Karpas-422 (cell line): ENCODE results near the gene COL9A1. TPM values are rescaled to one million over a fixed set of nuclear protein-coding genes. Genes with fewer than 3 reads are reported as not detected.

Experiments
- DNase-seq: peaks from one replicate; pipeline ENCODE4 v3.0.0-alpha.2; 2015
- H2AFZ ChIP-seq: fragments of 200-600 bp; sonication (generic); 2 replicates; pipeline ENCODE4 v1.6.1; 2014; ENCODE audit warnings: antibody characterized with exemption, low read length, mixed read lengths
- H3K27ac ChIP-seq: fragments of 200-600 bp; sonication (generic); 2 replicates; pipeline ENCODE4 v1.5.1; 2014; ENCODE audit warnings: mild to moderate bottlenecking, low read length, moderate library complexity
- H3K27me3 ChIP-seq: fragments of 200-600 bp; sonication (generic); 2 replicates; pipeline ENCODE4 v1.6.1; 2014; ENCODE audit warnings: low read length, mixed read lengths
- H3K36me3 ChIP-seq: fragments of 200-600 bp; sonication (generic); 2 replicates; pipeline ENCODE4 v1.6.1; 2014; ENCODE audit warnings: low read length, mixed read lengths; ENCODE audit not compliant: insufficient read depth
- H3K4me1 ChIP-seq: fragments of 200-600 bp; sonication (generic); 2 replicates; pipeline ENCODE4 v1.6.1; 2014; ENCODE audit warnings: mild to moderate bottlenecking, low read length, mixed read lengths
- H3K4me2 ChIP-seq: fragments of 200-600 bp; sonication (generic); 2 replicates; pipeline ENCODE4 v1.6.1; 2014; ENCODE audit warnings: low read length, low read depth, mild to moderate bottlenecking; ENCODE audit not compliant: poor library complexity, severe bottlenecking
- H3K4me3 ChIP-seq: fragments of 200-600 bp; sonication (generic); 2 replicates; pipeline ENCODE4 v1.5.1; 2014; ENCODE audit warnings: mild to moderate bottlenecking, antibody characterized with exemption, low read length, mixed read lengths
- H3K79me2 ChIP-seq: fragments of 200-600 bp; sonication (generic); 2 replicates; pipeline ENCODE4 v1.6.1; 2014; ENCODE audit warnings: mild to moderate bottlenecking, low read length, mixed read lengths
- H3K9ac ChIP-seq: fragments of 200-600 bp; sonication (generic); 2 replicates; pipeline ENCODE4 v1.6.0; 2014; ENCODE audit warnings: low read length
- H3K9me2 ChIP-seq: fragments of 200-600 bp; sonication (generic), shearing (Covaris generic); replicated peaks from 2 replicates; pipeline ENCODE4 v1.6.0; 2014; ENCODE audit warnings: mild to moderate bottlenecking, low read length, moderate library complexity; ENCODE audit not compliant: insufficient read depth
- H3K9me3 ChIP-seq: fragments of 300-700, 200-600 bp; sonication (generic); 2 replicates; pipeline ENCODE4 v1.6.1; 2014; ENCODE audit warnings: low read length, mixed read lengths
- H4K20me1 ChIP-seq: fragments of 200-600 bp; sonication (generic); 2 replicates; pipeline ENCODE4 v1.6.1; 2014; ENCODE audit warnings: mild to moderate bottlenecking, antibody characterized with exemption, low read length, low read depth; ENCODE audit not compliant: insufficient read depth
- total RNA-seq: library from RNA; depleted of rRNA; stranded (reverse); fragments of >200 nt; shearing (Covaris generic); gene quantifications from 2 replicates; pipeline ENCODE4 v1.2.3, GENCODE V29; 2014; ENCODE audit warnings: low replicate concordance

COL9A1 gene
- total RNA-seq, 1 experiment from 2014 or later, result not detected

- no peaks in the 10 kb centered on the region for H3K9me3 ChIP-seq
- H4K20me1 ChIP-seq, result no peaks in the 10 kb centered on the region
- no peak for DNase-seq
- no peaks in the 10 kb centered on the region for H3K9me2 ChIP-seq
- no peaks in the 10 kb centered on the region for H3K27me3 ChIP-seq
- no peak overlapping the region for H3K9ac ChIP-seq
- H3K4me3 ChIP-seq, result no peak overlapping the region
- H3K4me2 ChIP-seq, result no peak overlapping the region
- no peak overlapping the region for H2AFZ ChIP-seq
- no peak overlapping the region for H3K27ac ChIP-seq
- no peaks in the 10 kb centered on the region for H3K4me1 ChIP-seq
- no peaks in the 10 kb centered on the region for H3K79me2 ChIP-seq
- no peaks in the 10 kb centered on the region for H3K36me3 ChIP-seq
These were observed 114.7 kb downstream of the COL9A1 start for GRCh38 chr6:70188202-70188601.

- no peak for DNase-seq
- Histone ChIP-seq H3K27me3 (no peaks in the 10 kb centered on the region), H4K20me1 (no peaks in the 10 kb centered on the region), H3K4me1 (no peaks in the 10 kb centered on the region), H3K79me2 (no peaks in the 10 kb centered on the region), H3K36me3 (no peaks in the 10 kb centered on the region), H3K4me2 (no peak overlapping the region), H3K9me2 (no peaks in the 10 kb centered on the region), H3K9ac (no peak overlapping the region), H3K9me3 (no peaks in the 10 kb centered on the region), H3K4me3 (no peak overlapping the region), H3K27ac (no peak overlapping the region), H2AFZ (no peak overlapping the region)
These were observed 116.4 kb downstream of the COL9A1 start for GRCh38 chr6:70186461-70186860.

DNA sequence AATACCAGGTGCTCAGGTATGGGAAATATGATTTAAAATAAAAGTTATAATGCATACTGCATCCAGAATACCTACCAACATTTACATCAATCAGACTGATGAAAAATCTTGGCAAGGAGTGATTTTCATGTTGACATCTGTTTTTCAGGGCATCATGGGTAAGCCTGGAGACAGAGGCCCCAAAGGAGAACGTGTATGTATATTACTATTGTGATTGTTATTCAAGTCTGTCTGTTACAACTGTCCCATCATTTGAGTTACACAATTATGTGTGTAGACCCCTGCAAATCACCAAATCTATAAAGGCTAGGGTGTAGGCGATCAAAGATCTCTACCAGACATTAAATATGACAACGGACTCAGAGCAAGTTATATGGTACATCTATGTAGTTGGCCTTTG, 118.2 kb downstream of the COL9A1 start:
- Histone ChIP-seq H3K9me3 (no peaks in the 10 kb centered on the region), H2AFZ (no peak overlapping the region), H3K27me3 (no peaks in the 10 kb centered on the region), H4K20me1 (no peaks in the 10 kb centered on the region), H3K27ac (no peak overlapping the region), H3K4me1 (no peaks in the 10 kb centered on the region), H3K4me3 (no peak overlapping the region), H3K4me2 (no peak overlapping the region), H3K9ac (no peak overlapping the region), H3K79me2 (no peaks in the 10 kb centered on the region), H3K36me3 (no peaks in the 10 kb centered on the region), H3K9me2 (no peaks in the 10 kb centered on the region)
- no peak for DNase-seq

DNA sequence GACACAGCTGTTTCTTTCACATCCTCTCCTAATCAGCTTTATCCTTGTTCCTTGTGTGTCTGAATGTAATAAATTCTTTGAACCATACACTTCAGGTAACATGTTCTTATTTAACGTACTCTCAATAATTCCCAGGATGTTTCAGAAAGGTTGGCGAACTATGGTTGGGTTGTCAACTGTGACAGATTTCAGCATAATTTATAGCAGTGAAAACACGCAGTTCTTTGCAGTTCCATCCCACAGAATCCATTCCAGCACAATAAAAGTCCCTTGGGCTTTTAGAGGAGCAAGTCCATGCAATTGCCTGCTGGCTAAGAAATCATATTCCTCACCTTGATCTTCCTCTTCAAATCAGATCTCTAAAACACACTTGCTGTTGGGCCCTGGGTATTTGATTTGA, 119.3 kb downstream of the COL9A1 start:
- Histone ChIP-seq H3K4me3 (no peak overlapping the region), H3K79me2 (no peaks in the 10 kb centered on the region), H3K9me2 (no peaks in the 10 kb centered on the region), H3K4me1 (no peaks in the 10 kb centered on the region), H3K27ac (no peak overlapping the region), H3K27me3 (no peaks in the 10 kb centered on the region), H3K36me3 (no peaks in the 10 kb centered on the region), H3K9ac (no peak overlapping the region), H3K4me2 (no peak overlapping the region), H2AFZ (no peak overlapping the region), H3K9me3 (no peaks in the 10 kb centered on the region), H4K20me1 (no peaks in the 10 kb centered on the region)
- DNase-seq, result no peak

DNA sequence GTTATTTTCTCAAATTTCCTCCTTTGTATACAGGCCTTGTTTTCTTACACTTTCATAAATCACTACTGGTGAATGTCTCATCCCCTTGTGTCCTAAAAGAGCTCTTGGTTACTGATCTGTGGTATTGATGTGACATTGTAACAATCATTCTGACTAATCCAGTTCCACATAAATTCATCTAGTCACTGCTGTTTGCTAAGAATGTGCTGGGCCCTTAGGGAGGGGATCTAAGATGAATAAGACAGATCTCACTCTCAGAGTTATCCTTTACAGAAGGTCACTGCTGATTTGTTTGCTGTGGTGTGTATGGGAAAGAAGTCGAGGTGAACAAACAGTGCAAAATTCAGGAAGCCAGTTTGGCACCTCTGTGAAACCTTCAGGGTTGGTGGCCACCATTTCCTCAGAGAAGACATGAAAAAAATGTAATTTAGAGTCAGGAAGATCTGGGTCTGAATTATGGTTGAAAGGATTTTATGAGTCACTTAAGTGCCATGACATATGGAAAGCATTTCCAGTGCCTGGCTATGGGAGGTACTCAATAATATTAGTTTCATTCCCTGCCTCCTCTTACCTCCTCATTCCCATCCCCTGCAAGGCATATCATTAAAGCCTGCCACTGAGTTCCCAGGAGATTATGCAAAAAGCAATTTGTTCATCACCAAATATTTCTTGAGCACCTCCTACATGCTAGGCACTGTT, 121.8 kb downstream of the COL9A1 start:
- Histone ChIP-seq H3K9me2 (no peaks in the 10 kb centered on the region), H4K20me1 (no peaks in the 10 kb centered on the region), H3K27ac (no peak overlapping the region), H2AFZ (no peak overlapping the region), H3K4me2 (no peak overlapping the region), H3K9me3 (no peaks in the 10 kb centered on the region), H3K4me3 (no peak overlapping the region), H3K79me2 (no peaks in the 10 kb centered on the region), H3K9ac (no peak overlapping the region), H3K4me1 (no peaks in the 10 kb centered on the region), H3K27me3 (no peaks in the 10 kb centered on the region), H3K36me3 (no peaks in the 10 kb centered on the region)
- no peak for DNase-seq

GRCh38 chr6:70180183-70180900, 122.5 kb downstream of the COL9A1 start:
- H3K9ac ChIP-seq, result no peak overlapping the region
- H3K9me2 ChIP-seq, result no peaks in the 10 kb centered on the region
- H3K36me3 ChIP-seq, result no peaks in the 10 kb centered on the region
- H3K27me3 ChIP-seq, result no peaks in the 10 kb centered on the region
- no peak overlapping the region for H2AFZ ChIP-seq
- H3K27ac ChIP-seq, result no peak overlapping the region
- no peaks in the 10 kb centered on the region for H4K20me1 ChIP-seq
- no peak for DNase-seq
- H3K4me2 ChIP-seq, result no peak overlapping the region
- no peaks in the 10 kb centered on the region for H3K9me3 ChIP-seq
- no peak overlapping the region for H3K4me3 ChIP-seq
- H3K4me1 ChIP-seq, result no peaks in the 10 kb centered on the region
- H3K79me2 ChIP-seq, result no peaks in the 10 kb centered on the region

DNA sequence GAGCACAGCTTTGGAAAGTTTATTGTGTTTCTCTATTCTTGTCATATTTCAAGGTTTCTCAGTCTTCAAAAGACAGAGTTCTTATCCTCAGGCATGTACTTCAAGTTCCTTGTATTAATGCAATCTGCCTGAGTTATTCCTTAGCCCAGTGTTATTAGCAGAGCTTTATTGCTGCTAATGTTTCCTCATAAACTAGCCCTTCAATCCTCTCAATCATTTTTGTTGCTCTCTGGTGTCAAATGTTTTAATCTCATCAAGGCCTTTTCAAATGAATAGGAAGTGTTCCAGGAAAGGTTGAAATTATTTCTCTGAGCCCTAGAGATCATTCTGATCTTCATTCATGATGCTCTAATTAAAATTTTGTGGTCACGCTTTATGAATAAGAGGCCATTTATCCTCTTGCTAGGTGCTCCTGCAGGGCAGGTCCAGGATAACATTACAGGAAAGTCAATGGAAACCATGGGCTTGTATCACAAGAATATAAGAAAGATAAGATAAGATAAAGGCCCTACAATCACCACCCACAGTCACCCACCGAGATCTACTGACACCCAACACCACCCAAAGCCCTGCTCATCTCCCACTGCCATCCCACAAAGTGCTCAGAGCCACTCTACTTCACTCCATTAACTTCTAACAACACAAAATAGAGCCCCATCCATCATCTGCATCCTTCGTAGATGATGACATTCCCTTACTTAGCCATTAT, 125.9 kb downstream of the COL9A1 start:
- no peak overlapping the region for H3K27ac ChIP-seq
- no peaks in the 10 kb centered on the region for H3K9me3 ChIP-seq
- no peak overlapping the region for H3K9ac ChIP-seq

DNA sequence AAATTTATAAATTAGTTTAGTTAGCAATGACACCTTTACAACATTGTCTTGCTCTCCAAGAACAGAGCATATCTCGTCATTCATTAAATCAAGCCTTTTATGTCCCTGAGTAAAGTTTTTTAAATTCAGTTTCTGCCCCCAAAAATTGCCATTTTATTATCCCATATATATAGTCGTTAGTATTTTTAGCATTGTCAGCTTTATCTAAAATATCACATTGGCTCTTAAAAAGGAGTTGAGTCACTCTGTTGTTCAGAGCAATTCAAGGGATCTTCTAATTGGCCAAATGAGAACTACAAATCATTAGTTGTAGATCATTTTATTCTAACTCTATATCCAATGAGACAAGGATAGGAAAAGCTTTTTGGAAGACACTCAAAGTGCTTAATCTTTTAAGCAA, 127.1 kb downstream of the COL9A1 start:
- no peak overlapping the region for H2AFZ ChIP-seq
- no peaks in the 10 kb centered on the region for H3K4me1 ChIP-seq
- H3K27ac ChIP-seq, result no peak overlapping the region
- H3K9me3 ChIP-seq, result no peaks in the 10 kb centered on the region
- H3K79me2 ChIP-seq, result no peaks in the 10 kb centered on the region
- no peak overlapping the region for H3K4me2 ChIP-seq
- no peaks in the 10 kb centered on the region for H3K36me3 ChIP-seq
- no peaks in the 10 kb centered on the region for H4K20me1 ChIP-seq
- H3K27me3 ChIP-seq, result no peaks in the 10 kb centered on the region
- no peak overlapping the region for H3K9ac ChIP-seq
- DNase-seq, result no peak
- H3K9me2 ChIP-seq, result no peaks in the 10 kb centered on the region
- H3K4me3 ChIP-seq, result no peak overlapping the region

More for the DNA sequence above, 125.9 kb downstream of the COL9A1 start:
- H3K9me2 ChIP-seq, result no peaks in the 10 kb centered on the region
- H4K20me1 ChIP-seq, result no peaks in the 10 kb centered on the region
- H3K27me3 ChIP-seq, result no peaks in the 10 kb centered on the region
- no peaks in the 10 kb centered on the region for H3K79me2 ChIP-seq
- no peaks in the 10 kb centered on the region for H3K4me1 ChIP-seq
- H3K4me3 ChIP-seq, result no peak overlapping the region
- no peak overlapping the region for H2AFZ ChIP-seq
- no peak for DNase-seq
- H3K36me3 ChIP-seq, result no peaks in the 10 kb centered on the region
- no peak overlapping the region for H3K4me2 ChIP-seq
